Right lobe of liver (tissue), 6 donors: ENCODE results near the gene PCYT1B. TPM values are rescaled to one million over a fixed set of nuclear protein-coding genes. Genes with fewer than 3 reads are reported as not detected.
A peak's percentile ranks its signal among the peaks of the same experiment; 100 is the strongest.

Experiments
- ATAC-seq, 4 donors: fragments of 200-7000 bp; cut with Tn5 transposase; one replicate each; pipeline ENCODE4 v1.9.1; 2020; ENCODE audit warnings: mild to moderate bottlenecking in 4 of 4, moderate library complexity in 4 of 4
- DNase-seq, 3 donors: peaks; one replicate each; pipeline ENCODE4 v3.0.0-alpha.2; 2020
- H3K27ac ChIP-seq, 3 donors: fragments of 200-600 bp; one replicate each; pipeline ENCODE4 v1.8.0; 2022
- H3K27me3 ChIP-seq, 2 donors: fragments of 200-600 bp; one replicate each; pipeline ENCODE4 v1.8.0; 2022
- H3K36me3 ChIP-seq, 4 donors: fragments of 200-600 bp; sonication (generic) in 1 of 4; one replicate each; pipeline versions ENCODE4 v1.5.1 to v1.8.0; 2017 to 2022; ENCODE audit warnings: control low read depth in 1 of 4
- H3K4me1 ChIP-seq, 4 donors: fragments of 200-600 bp; sonication (generic) in 1 of 4; one replicate each; pipeline versions ENCODE4 v1.5.1 to v1.8.0; 2017 to 2022; ENCODE audit warnings: control low read depth in 1 of 4
- H3K4me3 ChIP-seq, 3 donors: fragments of 200-600 bp; one replicate each; pipeline ENCODE4 v1.8.0; 2022
- H3K9me3 ChIP-seq, 4 donors: fragments of 200-600 bp; sonication (generic) in 1 of 4; one replicate each; pipeline versions ENCODE4 v1.5.1 to v1.8.0; 2017 to 2022; ENCODE audit warnings: control low read depth in 1 of 4
- POLR2A ChIP-seq: fragments of 450-650 bp; IDR thresholded peaks from one replicate; pipeline ENCODE4 v1.6.1; 2017; ENCODE audit warnings: antibody characterized with exemption, mild to moderate bottlenecking
- WGBS: methylation state at CpG from one replicate; pipeline ENCODE4 v1.1.6; 2018; ENCODE audit warnings: low coverage, low lambda C conversion rate; ENCODE audit not compliant: insufficient coverage; ENCODE audit errors: missing lambda C conversion rate; 5-methylcytosine and 5-hydroxymethylcytosine counted together
- intact Hi-C, 2 donors: fragments of 100-400 bp; cut with DNase I; formaldehyde crosslinking; loops; one replicate each; pipeline versions ENCODE4 v1.11.2 to v1.14.1; 2022
- total RNA-seq, 6 experiments: library from RNA; depleted of rRNA in 2 of 6; stranded (reverse); fragments of >200 nt in 2 of 6; fragmentation: NEBNext Ultra II Directional in 3 of 6; extraction: Animal tissue kit (Norgen Biotek cat#: 25700) in 3 of 6; gene quantifications; one replicate each; pipeline versions ENCODE4 v1.1.0 to v1.2.4, GENCODE V29; 2016 to 2023
- TF ChIP-seq, protein P1 (sequence below), 4 donors: fragments of 200-600 bp in 3 of 4; fragments of 450-650 bp in 1 of 4; IDR thresholded peaks; one replicate each; pipeline versions ENCODE4 v1.5.1 to v1.8.0; 2016 to 2022; ENCODE audit warnings: antibody characterized with exemption in 4 of 4, mild to moderate bottlenecking in 2 of 4
- donor health status: DM: no; HTN: yes; CAD: no.
- donor health status: DM: no; HTN: no; CAD: no.
- donor health status: DM: no; HTN: no; CAD: no.
- donor health status: DM: no; HTN: yes; CAD: no.
- donor health status: DM: no; HTN: yes; CAD: no.

The PCYT1B gene
- total RNA-seq, 6 experiments from 2014 or later = 0.04 to 0.20 (median 0.08) TPM; not detected in 2

DNA sequence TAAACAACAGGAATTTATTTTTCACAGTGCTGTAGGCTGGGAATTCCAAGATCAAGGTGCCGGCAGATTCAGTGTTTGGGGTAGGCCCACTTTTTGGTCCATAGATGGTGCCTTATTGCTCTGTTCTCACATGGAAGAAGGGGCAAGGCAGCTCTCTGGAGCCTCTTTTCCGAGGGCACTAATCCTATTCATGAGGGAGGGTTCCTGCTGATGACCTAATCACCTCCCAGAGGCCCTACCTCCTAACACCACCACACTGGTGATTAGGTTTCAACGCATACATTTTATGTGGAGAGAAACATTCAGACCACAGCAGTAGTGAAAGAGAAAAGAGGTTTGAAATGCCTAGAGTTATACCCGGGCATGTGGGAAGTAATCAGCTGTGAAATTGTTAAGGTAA is 45.2 kb upstream of the PCYT1B start:
- WGBS = 58% methylated on average over 2 of the region's 4 CpGs
- no peak for TF ChIP-seq POLR2A
- TF ChIP-seq, protein P1, sequence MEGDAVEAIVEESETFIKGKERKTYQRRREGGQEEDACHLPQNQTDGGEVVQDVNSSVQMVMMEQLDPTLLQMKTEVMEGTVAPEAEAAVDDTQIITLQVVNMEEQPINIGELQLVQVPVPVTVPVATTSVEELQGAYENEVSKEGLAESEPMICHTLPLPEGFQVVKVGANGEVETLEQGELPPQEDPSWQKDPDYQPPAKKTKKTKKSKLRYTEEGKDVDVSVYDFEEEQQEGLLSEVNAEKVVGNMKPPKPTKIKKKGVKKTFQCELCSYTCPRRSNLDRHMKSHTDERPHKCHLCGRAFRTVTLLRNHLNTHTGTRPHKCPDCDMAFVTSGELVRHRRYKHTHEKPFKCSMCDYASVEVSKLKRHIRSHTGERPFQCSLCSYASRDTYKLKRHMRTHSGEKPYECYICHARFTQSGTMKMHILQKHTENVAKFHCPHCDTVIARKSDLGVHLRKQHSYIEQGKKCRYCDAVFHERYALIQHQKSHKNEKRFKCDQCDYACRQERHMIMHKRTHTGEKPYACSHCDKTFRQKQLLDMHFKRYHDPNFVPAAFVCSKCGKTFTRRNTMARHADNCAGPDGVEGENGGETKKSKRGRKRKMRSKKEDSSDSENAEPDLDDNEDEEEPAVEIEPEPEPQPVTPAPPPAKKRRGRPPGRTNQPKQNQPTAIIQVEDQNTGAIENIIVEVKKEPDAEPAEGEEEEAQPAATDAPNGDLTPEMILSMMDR (IDR thresholded peaks at IDR 0.05) = no peak
- Histone ChIP-seq H3K27ac (no peak overlapping the region), H3K4me3 (no peak overlapping the region), H3K27me3 (no peaks in the 10 kb centered on the region), H3K4me1 (no peaks in the 10 kb centered on the region), H3K36me3 (no peaks in the 10 kb centered on the region), H3K9me3 (no peaks in the 10 kb centered on the region)
- intact Hi-C loops = no loop called here
- no peak for DNase-seq
- ATAC-seq = no peak

DNA sequence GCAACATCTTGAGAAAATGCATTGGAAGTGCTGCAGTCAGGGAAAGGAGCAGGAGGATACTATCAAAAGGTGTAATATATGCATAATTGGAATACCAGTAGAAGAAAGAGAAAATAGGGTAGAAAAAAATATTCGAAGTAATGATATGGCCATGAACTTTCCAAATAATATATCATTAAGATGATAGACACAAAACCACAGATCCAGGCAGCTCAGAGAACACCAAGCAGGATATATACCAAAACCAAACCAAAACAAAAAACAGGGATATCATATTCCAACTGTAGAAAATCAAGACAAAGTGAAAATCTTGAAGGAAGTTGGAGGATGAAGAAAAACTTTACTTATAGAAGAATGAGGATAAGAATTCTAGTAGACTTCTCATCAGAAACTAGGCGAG is 36.9 kb upstream of the PCYT1B start:
- Histone ChIP-seq H3K4me3 (no peak overlapping the region), H3K27me3 (no peaks in the 10 kb centered on the region), H3K27ac (no peak overlapping the region), H3K36me3 (no peaks in the 10 kb centered on the region), H3K4me1 (no peaks in the 10 kb centered on the region), H3K9me3 (no peaks in the 10 kb centered on the region)
- no peak for DNase-seq
- 44% methylated on average over 2 of the region's 2 CpGs for WGBS
- no peak for TF ChIP-seq POLR2A
- TF ChIP-seq, protein P1 (IDR thresholded peaks at IDR 0.05) = no peak
- intact Hi-C loops = no loop called here
- ATAC-seq = no peak

DNA sequence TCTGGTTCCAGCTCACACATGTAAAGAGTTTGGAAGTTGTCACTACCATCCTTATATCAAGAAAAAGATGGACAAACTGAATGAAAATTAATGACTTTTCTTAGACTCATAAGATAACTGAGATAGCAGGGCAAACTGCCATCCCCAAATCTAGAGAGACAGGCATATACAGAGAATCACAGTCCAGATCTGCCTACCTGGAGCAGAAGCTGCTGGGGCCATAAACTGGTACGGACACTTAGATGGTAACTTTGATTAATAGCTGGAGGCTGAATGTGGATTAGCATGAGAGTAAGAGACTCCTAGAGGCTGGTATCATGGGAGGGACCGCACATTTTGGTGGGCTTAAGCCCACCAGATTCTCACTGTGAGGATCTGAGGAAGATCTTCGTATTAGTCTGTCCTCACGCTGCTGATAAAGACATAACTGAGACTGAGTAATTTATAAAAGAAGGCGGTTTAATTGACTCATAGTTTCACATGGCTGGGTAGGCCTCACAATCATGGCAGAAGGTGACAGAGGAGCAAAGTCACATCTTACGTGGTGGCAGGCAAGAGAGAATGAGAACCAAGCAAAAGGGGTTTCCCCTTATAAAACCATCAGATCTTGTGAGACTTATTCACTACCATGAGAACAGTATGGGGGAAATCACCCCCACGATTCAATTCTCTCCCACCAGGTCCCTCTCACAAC is 35.7 kb upstream of the PCYT1B start:
- Histone ChIP-seq H3K9me3 (no peaks in the 10 kb centered on the region), H3K27ac (no peak overlapping the region), H3K4me1 (no peaks in the 10 kb centered on the region), H3K36me3 (no peaks in the 10 kb centered on the region), H3K27me3 (no peaks in the 10 kb centered on the region), H3K4me3 (no peak overlapping the region)
- TF ChIP-seq POLR2A = no peak
- TF ChIP-seq, protein P1 (IDR thresholded peaks at IDR 0.05) = no peak
- intact Hi-C loops = no loop called here
- 53% methylated on average over 5 of the region's 7 CpGs for WGBS
- DNase-seq (no peak), ATAC-seq (no peak)

DNA sequence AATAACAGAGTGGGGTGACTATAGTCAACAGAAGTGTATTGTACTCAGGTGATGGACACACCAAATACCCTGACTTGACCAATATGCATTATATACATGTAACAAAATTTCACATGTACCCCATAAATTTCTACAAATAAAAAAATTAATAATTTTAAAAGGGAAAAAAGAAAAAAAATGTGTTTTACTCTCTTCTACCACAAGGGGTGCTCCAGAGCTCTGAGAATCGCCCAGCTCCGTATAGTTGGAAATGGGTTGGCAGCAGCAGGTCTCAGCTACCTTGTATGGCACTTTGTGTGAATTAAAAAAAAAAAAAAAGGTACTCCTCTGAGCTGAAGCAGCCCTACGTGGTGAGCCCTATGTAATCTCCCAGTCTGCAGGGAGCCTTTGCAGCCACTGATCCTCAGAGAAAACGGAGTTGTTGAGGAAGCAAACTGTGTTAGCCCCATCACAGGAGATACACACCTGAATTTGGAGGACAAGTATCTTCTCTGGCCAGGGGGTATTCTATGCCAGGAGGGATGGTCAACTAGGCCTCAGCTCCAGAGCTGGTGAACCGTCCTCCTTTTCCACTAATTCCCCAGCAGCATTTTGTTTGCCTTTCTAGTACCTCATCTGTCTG is 29.4 kb upstream of the PCYT1B start:
- DNase-seq (no peak), ATAC-seq (peak; percentile 52 to 69 (median 64))
- no peaks in the 10 kb centered on the region for H3K36me3 ChIP-seq
- intact Hi-C loops = no loop called here
- no peaks in the 10 kb centered on the region for H3K4me1 ChIP-seq
- no peaks in the 10 kb centered on the region for H3K27me3 ChIP-seq
- no peak overlapping the region for H3K4me3 ChIP-seq
- H3K27ac ChIP-seq = no peak overlapping the region
- WGBS = 33% methylated on average over 5 of the region's 5 CpGs
- no peaks in the 10 kb centered on the region for H3K9me3 ChIP-seq
- TF ChIP-seq, protein P1 (IDR thresholded peaks at IDR 0.05) = peak; percentile 14 to 67 (median 62)
- no peak for TF ChIP-seq POLR2A
